Measurements from ENCODE around the gene TCAF2. TPM values are rescaled to one million over a fixed set of nuclear protein-coding genes. Genes with fewer than 3 reads are reported as not detected.

Gene TCAF2
- 3.5 and 7.2 TPM in 2 replicates for total RNA-seq

GRCh38 chr7:143620646-143621045 is at the start of gene TCAF2:
TCAF2 (plus strand) TSS chr7:143620974.

GRCh38 chr7:143571501-143571900 is 49.3 kb upstream of the TCAF2 start, which contains the start of gene CTAGE15:
CTAGE15 (plus strand) TSS chr7:143571801; CDS start chr7:143571818, 17 bp downstream.

Other genes with a start within 250 kb of the TCAF2 start
- gene ZYX, start 239.6 kb upstream of the TCAF2 start, total RNA-seq, result 62.0 and 92.3 TPM in 2 replicates
- gene EPHA1, start 212.1 kb upstream of the TCAF2 start, total RNA-seq, result not detected in 2 replicates
- gene TAS2R60, start 177.5 kb upstream of the TCAF2 start, total RNA-seq, result 0.07 TPM in 1 of 2 replicates, not detected in the other
- not detected in 2 replicates for gene TAS2R41, start 143.1 kb upstream of the TCAF2 start, total RNA-seq
- 0.36 TPM in 1 of 2 replicates, not detected in the other for gene CTAGE15, start 49.2 kb upstream of the TCAF2 start, total RNA-seq
- gene CTAGE6, start 136.7 kb downstream of the TCAF2 start, total RNA-seq, result 1.1 and 1.7 TPM in 2 replicates

All from smooth muscle cell of the pulmonary artery (primary cell).